Measurements from ENCODE around the gene DIP2C.
"Not testable (repeated sequence)": the region's sequence is repeated elsewhere in the genome, so short reads cannot be mapped to it uniquely, and the experiment has no call there.

The DIP2C gene

DNA sequence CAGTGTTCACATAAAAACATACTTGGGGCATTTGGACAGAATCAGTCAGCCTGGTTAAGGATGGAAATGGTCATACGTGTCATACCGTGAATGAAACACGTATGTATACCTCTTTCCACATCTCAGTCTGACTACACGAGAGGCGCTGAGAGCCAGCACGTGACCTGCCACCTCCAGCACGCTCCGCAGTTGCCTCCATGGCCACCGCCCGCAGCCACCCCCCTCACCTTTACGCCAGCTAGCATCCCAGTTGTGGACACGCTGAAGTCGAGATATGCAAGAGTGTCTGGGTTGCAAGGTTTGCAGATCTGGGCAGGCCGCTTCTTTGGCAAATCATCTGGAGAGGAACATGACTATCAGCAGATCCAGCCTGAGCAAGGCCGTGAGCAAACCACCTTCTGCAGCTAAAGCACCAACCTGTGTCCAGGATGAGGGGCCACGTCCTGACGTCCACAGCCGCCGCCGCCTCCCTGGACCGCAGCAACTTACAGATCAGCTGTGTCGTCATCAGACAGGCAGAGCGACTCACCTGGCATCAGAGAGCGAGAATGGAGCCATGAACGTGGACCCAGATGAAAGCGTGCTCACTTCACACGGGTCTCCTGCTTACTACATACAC is 344.8 kb downstream of the DIP2C start:
- no peak for DNase-seq (ENCODE audit: low read depth in 4 of 4, low spot score in 1 of 4)

DNA sequence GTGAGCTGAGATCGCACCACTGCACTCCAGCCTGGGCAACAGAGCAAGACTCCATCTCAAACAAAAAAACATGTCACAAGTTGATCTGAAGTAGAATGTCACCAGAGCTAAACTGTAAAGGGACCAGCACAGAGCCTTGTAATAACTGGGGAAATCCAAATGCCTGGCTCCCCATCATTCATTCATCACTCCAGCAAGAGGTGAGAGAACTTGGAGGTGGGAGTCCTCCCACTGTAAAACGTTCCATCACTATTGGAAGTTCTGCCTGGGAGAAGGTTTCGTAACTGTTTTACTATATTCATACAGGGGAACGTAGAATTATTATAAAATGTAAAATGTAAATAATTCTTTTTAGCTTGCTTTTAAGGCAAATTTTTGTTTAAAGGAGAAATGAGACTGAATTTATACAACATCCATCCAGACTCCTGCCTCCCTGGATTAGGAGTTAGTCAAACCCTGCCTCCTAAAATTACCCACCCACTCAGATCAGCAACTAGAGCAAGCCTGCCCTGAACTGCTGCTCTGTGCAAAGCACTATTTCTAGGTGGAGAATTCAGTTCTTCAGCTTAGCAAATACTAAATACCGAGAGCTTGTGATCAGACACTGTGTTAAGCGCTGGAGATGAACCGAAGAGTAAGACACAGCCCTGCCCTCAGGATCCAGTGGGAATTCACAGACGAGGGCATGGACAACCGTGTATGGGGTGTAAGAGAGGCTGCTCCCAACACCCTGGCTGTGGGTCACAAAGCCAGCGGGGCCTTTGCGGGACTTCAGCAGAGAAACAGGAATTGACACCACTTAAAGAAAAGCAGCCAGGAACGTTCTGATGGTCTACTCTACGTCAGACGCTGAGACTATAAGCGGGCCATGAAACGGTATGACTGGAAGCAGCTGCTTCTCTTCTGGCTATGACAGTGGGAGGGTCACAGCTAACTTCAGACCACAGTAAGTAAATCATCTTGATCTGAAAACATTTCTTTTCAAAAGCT is 345.9 kb downstream of the DIP2C start:
- no peak for DNase-seq (ENCODE audit: low read depth in 4 of 4, low spot score in 1 of 4)

DNA sequence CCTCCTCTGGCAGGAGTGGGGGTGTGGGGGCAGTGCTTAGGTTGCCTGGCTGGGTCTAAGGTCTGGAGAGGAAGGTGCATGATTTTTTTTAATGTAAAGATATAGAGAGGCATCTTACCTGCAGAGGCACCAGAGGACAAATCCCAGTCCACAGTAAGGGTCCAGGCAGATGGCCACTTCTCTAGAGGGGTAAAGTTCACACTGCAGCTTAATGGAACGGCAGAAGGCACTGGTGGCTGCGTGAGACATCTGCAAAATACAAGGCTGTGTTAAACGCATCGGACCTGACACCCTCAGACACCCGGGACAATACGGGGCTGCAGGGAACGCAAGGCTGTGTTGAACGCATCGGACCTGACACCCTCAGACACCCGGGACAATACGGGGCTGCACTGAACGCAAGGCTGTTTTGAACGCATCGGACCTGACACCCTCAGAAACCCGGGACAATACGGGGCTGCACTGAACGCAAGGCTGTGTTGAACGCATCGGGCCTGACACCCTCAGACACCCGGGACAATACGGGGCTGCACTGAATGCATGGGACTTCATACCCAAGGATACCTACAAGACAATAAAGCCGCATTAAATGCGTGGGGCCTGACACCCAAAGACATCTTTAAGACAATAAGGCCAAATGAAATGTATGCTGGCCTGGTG is 348.3 kb downstream of the DIP2C start:
- DNase-seq (ENCODE audit: low read depth in 4 of 4, low spot score in 1 of 4) = no peak

DNA sequence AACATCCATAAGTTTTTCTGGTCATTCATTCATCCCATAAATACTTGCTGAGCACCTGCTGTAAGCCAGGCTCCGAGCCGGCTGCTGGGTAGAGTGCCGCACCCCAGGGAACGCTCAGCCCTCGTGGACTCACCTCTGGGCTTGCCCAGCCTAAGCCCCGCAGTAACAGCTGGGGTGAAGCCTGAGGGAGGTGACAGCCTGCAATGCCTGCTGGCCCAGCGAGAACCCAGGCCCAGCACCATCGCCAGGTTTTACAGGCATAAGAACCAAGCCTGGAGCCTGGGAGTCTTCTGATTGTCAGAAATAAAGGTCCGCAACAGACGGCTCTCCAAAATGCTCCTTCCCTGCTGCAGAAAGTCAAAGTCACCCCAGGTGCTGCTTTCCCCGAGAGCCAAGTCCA is 348.8 kb downstream of the DIP2C start:
- no peak for DNase-seq (ENCODE audit: low read depth in 4 of 4, low spot score in 1 of 4)

DNA sequence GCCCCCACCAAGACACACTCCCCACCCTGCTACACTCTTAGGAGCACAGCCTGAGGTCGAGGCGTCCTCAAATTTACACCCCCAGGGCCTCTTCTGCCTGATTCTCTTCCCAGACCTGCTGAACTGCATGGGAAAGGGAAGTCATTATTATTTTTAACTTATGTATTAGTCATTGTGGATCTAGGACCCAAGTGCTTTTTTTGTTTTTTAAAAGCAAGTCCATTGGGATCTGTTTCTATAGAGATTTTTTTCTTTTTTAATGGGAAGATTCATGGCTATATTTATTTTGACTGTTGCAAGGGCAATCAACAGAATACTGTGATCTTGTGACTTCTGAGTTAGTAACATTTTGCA is 350.5 kb downstream of the DIP2C start:
- DNase-seq (ENCODE audit: low read depth in 4 of 4, low spot score in 1 of 4) = no peak

DNA sequence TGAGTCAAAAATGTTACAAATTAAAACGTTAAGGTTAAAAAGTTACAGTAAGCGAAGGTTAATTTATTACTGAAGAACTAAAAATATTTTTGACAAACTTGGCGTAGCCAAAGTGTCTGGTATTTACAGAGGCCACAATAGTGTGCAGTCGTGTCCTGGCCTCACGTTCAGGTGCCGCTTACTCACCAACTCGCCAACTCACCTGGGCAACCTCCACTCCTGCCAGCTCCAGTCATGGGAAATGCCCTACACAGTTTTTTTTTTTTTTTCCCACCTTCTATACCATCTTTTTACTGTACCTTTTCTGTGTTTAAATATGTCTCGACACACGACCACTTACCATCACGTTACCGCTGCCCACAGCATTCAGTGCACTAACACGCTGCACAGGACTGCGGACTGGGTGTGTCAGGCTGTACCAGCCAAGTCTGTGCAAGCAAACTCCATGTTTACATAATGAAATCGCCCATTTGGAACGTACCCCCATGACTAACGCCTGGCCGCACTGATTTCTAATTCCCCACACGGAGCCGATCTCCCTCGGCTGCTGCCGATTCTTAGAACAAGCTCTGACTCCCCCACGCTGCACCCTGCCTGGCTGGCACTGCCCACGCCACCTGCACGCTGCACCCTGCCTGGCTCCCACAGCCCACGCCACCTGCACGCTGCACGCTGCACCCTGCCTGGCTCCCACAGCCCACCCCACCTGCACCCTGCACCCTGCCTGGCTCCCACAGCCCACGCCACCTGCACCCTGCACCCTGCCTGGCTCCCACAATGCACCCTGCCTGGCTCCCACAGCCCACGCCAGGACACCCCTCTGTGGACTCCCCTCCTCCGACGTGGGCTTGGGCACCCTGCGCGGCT is 351.1 kb downstream of the DIP2C start:
- DNase-seq (ENCODE audit: low read depth in 4 of 4, low spot score in 1 of 4) = no peak

DNA sequence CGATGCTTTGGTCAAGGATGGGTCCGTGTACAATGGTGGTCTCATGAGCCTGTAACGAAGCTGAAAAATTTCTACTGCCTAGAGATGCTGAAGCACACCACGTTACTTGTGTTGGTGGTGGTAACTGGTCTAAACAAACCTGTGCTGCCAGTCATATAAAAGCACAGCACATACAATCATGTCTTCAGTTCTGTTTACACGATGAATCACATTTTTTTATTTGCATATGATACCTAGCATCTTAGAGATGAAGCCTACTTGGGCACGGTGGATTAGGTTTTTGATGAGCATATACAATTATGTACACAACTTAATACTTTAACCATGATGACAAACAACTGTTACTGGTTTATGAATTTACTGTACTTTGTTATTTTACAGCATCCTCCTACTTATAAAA is 353.2 kb downstream of the DIP2C start:
- DNase-seq (ENCODE audit: low read depth in 4 of 4, low spot score in 1 of 4) = no peak

DNA sequence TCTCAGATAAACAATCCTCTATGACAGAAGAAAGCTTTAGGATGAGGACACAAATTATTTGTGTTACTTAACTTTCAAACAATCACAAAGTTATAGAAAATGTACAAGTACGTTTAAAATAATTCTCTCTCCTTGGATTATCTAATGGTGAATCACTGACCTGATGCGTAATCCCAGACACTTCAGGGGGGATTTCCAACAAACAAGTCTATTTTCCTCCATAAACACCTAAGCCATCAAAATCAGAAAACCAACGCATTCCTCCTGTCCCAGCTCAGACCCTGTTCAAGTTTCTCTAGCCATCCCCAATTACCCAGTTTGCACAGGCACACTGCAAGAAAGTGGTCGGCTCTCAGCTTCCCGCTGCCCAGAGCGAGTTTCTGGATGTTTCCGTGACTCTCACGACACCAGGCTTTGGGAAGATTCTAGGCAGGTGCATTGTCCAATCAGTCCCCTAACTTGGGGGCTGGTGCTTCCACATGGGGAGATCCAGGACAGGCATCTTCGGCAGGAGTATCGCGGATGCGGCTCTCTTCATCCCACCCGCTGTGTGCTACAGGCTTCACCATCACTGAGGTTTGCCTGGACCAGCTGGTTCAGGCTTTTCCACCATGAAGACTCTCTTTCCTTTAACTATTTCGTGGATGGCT is 354.2 kb downstream of the DIP2C start:
- no peak for DNase-seq (ENCODE audit: low read depth in 4 of 4, low spot score in 1 of 4)

DNA sequence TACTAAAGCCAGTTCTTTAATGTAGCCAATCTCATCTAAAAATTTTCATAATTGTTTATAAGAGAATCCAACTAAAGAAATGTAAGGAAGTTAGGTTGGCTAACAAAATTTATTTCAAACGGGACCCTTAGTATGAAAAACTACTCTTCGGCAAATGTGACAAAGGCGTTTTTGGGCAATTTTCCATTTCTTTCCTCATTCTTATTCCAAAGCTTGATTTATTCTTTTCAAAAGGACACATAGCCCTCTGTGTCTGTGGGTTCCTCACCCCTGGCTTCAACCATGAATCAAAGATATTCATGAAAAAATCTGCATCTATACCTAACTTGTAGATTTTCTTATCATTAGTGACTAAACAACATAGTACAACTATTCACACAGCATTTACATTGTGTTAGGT is 358.3 kb downstream of the DIP2C start:
- DNase-seq (ENCODE audit: low read depth in 4 of 4, low spot score in 1 of 4) = no peak

DNA sequence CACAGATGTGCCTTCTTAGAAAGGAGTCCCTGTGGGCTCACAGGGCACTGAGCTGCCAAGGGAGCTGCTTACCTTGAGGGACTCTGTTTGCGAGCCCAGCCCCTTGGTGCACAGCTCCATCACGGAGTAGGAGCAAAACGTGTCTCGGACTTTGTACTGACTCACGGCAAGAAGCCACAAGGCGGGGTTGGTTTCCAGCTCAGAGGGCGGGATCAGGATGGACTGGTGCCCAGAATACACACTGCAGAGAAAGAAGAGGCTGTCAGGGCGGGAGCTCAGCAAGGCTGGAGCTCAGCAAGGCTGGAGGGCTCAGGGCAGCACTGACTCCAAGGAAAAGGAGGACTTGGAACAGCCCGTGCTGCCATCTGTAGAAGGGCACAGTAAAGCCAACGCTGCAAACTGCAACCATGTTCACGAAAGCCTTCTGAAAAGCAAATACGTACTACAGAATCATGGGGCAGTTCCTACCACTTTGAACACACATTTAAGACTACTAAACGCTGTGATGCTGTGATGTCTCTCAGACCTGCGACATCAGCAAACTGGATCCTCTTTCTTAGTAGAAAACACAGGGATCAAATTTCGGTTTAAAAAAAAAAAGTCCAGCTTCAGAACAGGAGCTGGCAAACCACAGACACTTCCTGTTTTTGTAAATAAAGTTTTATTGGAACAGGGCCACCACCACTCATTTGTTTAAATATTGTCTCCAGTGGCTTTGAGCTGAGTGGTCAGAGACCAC is 359.9 kb downstream of the DIP2C start:
- DNase-seq (ENCODE audit: low read depth in 4 of 4, low spot score in 1 of 4) = no peak

DNA sequence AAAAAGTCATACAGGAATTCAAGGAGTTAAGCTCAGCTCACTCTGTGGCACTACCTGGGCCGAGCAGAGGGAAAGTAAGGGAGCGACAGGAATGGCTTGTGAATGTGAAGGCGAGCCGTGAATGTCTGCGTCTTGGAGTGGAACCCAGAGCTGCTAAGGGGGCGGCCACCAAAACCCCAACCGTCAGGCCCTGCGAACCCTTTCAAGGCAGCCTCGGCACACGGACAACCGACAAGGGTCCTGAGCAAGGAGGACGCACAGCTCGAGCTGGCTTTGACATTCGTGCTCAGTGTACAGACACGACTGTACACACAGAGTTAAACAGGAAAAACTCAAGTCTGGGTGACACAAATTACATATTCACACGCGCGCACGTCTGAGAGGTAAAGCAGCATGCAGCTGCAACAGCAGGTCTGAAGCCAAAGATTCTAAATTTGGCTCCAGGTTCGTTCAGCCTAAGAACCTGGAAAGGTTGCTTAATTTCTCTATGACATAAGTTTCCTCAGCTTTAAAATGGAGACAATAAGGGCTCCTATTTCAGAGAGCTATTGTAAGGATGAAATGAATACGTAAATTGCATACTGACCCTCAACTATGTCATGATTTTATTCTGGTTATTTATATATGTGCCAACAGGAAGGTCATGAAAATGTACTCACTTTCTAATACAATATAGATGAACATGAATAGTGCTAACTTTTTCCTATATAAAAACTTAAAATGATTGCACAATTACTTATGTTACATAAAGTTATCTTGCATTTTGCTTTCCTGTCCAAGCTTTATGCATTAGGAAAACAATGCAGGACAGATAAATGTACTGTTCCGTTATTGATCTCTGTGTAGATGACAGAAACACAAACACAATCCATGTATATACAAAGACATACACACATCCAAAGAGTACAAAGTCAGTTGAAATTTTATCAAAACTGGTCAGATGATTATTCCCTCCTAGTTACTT is 361.3 kb downstream of the DIP2C start:
- no peak for DNase-seq (ENCODE audit: low read depth in 4 of 4, low spot score in 1 of 4)

DNA sequence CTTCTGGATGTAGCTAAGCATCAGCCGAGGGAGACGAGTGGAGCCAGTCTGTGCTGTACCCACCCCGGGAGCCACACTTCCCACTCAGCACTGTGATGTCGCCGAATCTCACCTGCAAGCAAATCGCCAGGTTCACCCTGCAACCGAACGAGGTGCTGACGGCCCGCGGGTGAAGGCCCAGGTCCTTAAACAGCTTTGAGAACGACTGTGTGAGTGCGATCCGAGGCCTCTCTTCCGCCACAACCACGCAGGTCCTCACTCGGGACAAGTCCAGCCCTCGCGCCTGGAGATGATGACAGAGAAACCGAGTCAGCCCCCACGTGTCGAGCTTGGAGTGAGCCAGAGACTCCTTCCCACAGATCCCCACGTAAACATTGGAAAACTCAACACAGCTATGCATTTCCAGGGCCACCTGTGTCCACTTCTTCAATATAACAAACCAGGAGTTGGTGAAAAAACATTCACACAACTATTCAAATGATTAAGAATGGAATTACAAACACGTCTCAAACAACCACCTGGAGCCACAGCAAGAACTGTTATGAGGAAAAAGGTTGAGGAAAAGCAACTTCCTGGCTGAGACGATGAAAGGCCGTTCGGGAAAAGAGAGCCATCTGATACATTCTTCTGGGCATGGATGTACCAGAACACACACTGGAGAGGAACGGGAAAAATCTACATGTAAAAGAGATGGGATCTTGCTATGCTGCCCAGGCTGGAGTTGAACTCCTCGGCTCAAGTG is 362.4 kb downstream of the DIP2C start:
- no peak for DNase-seq (ENCODE audit: low read depth in 4 of 4, low spot score in 1 of 4)

DNA sequence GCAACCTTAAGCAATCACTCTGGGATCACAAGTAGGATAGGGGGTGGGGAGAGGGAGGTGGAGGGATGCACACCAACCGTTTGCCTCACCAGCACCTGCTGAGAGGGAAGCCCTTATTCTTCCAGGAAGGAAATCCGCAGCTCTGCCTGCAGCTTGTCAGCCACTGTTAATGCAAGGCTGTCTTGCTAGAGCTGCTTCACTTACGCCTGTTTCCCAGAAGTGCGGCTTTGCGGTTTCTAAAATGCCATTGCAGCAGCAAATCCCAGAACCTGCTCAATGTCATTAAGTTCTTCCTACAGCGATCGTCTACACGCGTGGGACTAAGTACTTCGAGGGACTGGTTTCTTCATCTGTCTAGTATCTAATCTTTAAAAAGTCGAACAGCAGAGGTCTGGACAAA is 363.1 kb downstream of the DIP2C start:
- no peak for DNase-seq (ENCODE audit: low read depth in 4 of 4, low spot score in 1 of 4)

DNA sequence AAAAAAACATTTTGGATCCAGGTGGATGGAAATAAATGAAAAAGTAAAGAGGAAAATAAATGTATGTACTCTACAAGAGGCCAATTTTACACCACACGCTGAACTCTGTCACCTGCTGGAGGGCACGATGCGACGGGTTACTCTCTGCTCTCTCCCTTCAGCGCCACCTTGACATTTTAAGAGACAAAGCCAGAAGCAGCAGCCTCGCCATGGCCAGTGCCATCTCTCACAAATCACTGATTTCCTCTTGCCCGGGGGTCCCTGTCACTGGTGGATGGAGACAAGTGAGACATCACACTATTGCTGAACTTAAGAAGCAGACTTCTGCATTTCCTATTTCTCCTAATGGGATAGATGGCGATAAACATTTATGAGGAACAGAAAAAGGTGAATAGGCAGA is 364.2 kb downstream of the DIP2C start:
- DNase-seq (ENCODE audit: low read depth in 4 of 4, low spot score in 1 of 4) = no peak

DNA sequence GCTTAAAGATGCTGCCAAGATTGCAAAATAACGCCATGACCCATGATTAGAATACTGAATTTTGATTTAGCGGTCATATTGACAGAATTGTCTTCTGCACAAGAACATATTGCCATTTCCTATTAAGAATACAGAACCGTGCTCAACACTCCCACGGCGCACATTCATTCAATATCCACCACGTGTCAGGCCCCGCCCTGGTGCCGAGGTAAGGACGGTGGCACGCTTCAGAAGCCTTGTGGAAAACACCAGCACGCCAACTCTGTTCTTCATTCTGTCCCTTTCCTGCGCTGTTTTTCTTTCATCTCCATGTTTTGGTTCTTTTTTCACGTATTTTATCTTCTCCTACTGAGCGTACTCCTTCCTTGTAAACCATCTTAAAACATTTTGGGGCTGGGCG is 364.9 kb downstream of the DIP2C start:
- no peak for DNase-seq (ENCODE audit: low read depth in 4 of 4, low spot score in 1 of 4)

DNA sequence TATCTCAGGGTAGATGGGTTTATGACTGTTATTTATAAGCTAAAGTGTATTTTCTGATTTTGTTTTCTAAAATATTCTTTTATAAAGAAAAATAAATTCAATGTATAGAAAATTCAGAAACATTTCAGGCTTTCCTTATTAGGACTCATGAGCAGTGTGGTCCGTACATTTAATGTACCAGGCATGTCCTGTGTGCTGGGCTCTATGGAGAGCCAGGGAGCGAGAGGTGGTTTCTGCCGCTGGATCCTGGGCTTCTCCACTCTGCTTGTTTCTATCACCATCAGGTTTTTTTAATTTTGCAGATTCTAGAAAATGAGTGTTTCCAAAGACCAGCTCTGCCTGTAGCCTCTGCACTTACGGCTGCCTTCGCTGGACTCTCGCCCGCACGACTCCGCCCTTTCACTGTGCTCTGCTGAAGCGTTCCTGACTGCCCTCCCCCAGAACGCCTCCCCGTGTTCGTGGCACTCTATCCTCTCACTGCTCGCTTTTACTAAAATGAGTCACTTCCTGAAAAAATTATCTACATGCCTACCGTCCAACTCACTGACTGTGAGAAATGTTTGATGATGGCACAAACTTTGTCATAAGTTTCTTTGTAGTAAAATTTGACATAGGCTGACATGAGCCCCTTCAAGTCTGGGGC is 365.7 kb downstream of the DIP2C start:
- DNase-seq (ENCODE audit: low read depth in 4 of 4, low spot score in 1 of 4) = peak in 2 of 4 experiments; percentile 9 to 21

DNA sequence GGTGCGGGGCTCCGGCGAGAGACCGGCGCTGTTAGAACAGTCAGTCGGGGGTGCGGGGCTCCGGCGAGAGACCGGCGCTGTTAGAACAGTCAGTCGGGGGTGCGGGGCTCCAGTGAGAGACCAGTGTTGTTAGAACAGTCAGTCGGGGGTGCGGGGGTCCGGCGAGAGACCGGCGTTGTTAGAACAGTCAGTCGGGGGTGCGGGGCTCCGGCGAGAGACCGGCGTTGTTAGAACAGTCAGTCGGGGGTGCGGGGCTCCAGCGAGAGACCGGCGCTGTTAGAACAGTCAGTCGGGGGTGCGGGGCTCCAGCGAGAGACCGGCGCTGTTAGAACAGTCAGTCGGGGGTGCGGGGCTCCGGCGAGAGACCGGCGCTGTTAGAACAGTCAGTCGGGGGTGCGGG is 366.4 kb downstream of the DIP2C start:
- DNase-seq (ENCODE audit: low read depth in 4 of 4, low spot score in 1 of 4) = not testable (repeated sequence)

DNA sequence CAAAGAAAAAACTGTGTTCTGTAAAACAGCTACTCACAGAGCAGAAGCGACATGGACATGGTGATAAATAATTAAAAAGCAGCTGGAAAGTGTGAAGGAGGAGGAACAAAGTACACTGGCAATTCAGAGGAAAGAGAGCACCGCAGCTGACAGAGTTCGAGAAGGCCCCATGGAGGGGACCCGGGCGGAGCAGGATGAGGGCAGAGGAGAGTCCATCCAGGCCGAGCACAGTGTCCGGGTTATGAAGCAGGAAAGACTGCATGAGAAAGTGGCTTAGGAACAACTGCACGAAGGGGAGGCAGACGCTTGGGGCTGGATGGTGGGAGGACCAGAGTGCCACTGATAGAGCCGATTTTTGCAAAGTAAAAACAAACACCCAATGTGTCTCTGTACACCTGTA is 368.7 kb downstream of the DIP2C start:
- no peak for DNase-seq (ENCODE audit: low read depth in 4 of 4, low spot score in 1 of 4)
